Measurements from ENCODE around the gene MX2.
"Not testable (repeated sequence)": the region's sequence is repeated elsewhere in the genome, so short reads cannot be mapped to it uniquely, and the experiment has no call there.

Gene MX2

GRCh38 chr21:41410767-41411448, 49.1 kb downstream of the MX2 start:
- no peak for DNase-seq (ENCODE audit: low read depth in 2 of 3, low spot score in 2 of 3)

GRCh38 chr21:41411449-41412089, 49.7 kb downstream of the MX2 start:
- DNase-seq (ENCODE audit: low read depth in 2 of 3, low spot score in 2 of 3), result no peak

- not testable (repeated sequence) for DNase-seq (ENCODE audit: low read depth in 2 of 3, low spot score in 2 of 3)
Measured at GRCh38 chr21:41417505-41417904, 55.7 kb downstream of the MX2 start.

- DNase-seq (ENCODE audit: low read depth in 2 of 3, low spot score in 2 of 3), result no peak
Measured at GRCh38 chr21:41418393-41418792, 56.6 kb downstream of the MX2 start.

DNA sequence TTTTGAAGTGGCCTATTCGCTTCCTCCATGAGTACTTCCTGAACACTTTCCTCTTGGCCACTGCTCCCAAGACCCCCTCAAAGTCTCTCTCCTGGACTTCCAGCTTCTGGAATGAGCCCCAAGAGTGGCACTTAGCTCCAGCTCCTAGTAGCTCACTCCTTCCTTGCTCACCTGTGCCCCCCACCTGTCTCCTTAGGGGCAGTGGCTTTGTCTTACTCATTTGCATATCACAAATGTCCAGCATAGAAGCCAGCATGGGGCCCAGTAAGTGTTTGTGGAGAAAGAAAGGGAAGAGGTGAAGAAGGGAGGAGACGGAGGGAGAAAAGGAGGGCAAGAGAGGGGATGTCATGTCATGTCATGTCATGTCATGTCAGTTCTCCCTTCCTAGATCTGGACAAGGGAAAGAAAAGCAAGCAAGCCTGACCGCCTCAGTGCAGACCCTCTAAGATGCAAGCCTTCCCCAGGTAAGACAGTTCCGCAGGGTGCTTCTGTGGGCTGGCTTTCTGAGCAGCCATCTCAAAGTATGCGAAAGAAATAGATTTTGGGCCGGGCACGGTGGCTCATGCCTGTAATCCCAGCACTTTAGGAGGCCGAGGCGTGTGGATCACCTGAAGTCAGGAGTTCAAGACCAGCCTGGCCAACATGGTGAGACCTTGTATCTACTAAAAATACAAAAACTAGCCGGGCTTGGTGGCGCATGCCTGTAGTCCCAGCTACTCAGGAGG, 57.3 kb downstream of the MX2 start:
- no peak for DNase-seq (ENCODE audit: low read depth in 2 of 3, low spot score in 2 of 3)

DNA sequence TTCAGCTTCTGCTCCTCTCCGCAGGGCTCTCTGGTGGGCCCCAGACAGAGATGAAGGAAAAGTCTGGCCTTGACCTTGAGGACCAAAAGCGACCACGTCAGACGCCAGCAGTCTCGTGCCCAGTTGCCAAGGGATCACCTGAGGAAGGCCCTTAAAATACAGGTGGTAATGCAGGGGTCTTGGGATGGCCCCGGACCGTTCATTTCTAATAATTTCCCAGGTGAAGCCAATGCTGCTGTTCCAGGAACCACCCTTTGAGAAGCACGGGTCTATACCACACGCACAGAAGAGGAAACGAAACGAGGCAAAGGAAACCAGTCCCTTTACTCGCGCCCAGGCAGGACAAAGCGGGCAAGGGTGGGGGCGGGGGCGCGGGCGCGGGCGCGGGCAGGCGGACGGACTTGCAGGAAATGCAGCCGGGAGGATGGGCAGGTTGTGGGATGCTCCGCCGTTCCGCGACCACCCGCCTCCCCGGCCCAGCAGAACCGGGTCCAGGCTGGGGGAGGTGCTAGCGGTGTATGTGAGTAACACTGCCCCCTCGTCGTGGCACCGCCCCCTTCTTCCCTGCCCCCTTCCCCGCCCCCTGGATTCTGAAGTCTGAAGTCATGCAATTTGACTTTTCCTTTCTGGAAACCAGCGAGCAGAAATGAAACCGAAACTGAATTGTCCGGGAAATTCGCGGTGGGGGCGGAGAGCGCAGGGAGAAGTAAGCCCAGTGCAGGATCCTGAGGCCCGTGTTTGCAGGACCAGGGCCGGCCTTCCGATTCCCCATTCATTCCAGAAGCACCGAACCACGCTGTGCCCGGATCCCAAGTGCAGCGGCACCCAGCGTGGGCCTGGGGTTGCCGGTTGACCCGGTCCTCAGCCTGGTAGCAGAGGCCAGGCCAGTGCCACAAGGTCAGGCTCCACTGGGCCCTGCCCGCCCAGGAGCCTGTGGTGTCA, 58.4 kb downstream of the MX2 start:
- DNase-seq (ENCODE audit: low read depth in 2 of 3, low spot score in 2 of 3), result peak in 1 of 3 experiments; percentile 18

DNA sequence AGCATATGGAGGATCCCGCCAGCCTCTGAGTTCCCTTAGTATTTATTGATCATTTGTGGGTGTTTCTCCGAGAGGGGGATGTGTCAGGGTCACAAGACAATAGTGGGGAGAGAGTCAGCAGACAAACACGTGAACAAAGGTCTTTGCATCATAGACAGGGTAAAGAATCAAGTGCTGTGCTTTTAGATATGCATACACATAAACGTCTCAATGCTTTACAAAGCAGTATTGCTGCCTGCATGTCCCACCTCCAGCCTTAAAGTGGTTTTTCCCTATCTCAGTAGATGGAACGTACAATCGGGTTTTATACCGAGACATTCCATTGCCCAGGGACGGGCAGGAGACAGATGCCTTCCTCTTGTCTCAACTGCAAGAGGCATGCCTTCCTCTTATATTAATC, 59.2 kb downstream of the MX2 start:
- DNase-seq (ENCODE audit: low read depth in 2 of 3, low spot score in 2 of 3), result not testable (repeated sequence)

- DNase-seq (ENCODE audit: low read depth in 2 of 3, low spot score in 2 of 3), result no peak
Measured at GRCh38 chr21:41422546-41423304, 60.9 kb downstream of the MX2 start.

- not testable (repeated sequence) for DNase-seq (ENCODE audit: low read depth in 2 of 3, low spot score in 2 of 3)
Measured at GRCh38 chr21:41423305-41423636, 61.4 kb downstream of the MX2 start.

DNA sequence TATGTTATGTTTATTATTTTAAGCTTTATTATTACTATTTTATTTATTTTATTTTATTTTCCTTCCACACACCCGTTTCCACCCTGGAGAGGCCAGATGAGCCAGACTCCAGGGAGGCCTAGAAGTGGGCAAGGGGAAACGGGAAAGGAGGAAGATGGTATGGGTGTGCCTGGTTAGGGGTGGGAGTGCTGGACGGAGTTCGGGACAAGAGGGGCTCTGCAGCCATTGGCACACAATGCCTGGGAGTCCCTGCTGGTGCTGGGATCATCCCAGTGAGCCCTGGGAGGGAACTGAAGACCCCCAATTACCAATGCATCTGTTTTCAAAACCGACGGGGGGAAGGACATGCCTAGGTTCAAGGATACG, 63.7 kb downstream of the MX2 start:
- DNase-seq (ENCODE audit: low read depth in 2 of 3, low spot score in 2 of 3), result no peak

- peak; percentile 42 to 67 (median 51) for DNase-seq (ENCODE audit: low read depth in 2 of 3, low spot score in 2 of 3)
Measured at GRCh38 chr21:41425954-41426675, 64.3 kb downstream of the MX2 start, which contains the start of gene MX1. MX1 (plus strand) TSS chr21:41426239; CDS start chr21:41432071, 5,832 bp downstream.

GRCh38 chr21:41426676-41427404, 65.0 kb downstream of the MX2 start:
- DNase-seq (ENCODE audit: low read depth in 2 of 3, low spot score in 2 of 3), result no peak

DNA sequence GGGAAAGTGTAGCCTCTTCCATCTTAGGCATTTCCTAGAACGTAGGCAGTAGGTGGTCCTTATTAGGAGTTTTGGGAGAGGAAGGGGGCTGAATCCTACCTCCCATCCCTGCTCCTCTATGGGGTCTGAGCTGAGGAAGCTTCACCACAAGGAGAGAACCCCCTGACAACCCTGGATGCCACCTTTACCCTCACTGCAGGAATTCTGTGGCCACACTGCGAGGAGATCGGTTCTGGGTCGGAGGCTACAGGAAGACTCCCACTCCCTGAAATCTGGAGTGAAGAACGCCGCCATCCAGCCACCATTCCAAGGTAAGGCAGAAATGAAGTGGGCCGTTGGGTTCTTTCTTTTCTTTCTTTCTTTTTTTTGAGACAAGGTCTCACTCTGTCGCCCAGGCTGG, 65.7 kb downstream of the MX2 start:
- DNase-seq (ENCODE audit: low read depth in 2 of 3, low spot score in 2 of 3), result no peak

DNA sequence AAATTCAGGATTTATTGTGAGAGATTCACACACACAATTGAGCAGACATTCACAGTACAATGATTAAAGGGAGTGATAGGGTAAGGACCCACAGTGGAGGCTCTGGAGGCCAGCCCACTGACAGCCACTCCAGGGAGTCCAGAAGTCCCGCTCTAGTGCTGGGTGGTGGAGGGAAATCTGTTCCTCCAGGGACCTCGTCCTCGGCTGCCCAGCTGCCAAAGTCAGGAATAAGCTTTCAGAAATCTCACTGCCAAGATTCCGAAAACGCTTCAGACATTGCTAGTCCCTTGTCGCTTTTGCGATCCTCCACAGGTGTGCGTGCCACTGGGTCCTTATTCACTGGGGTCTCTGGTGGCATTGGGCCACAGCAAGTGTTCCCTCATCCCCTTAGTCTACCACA, 66.5 kb downstream of the MX2 start:
- no peak for DNase-seq (ENCODE audit: low read depth in 2 of 3, low spot score in 2 of 3)

DNA sequence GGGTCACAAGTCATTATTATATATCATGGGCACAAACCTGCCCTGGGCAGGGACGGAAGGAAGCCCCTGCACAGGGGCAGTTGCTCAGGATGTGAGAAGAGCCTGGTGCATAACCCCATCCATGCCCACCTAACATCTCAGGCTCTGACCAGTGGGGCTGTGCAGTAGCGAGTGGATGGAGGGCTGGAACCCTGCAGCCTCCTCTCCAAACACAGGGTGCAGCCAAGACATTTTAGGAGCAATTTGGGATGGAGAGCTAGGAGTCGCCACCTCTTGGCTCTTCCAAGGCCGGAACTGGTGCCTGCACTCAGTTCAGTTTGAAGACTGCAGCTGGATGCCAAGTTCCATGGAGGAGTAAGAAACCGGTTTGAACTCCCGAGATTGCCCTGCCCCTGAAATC, 67.0 kb downstream of the MX2 start:
- no peak for DNase-seq (ENCODE audit: low read depth in 2 of 3, low spot score in 2 of 3)

- no peak for DNase-seq (ENCODE audit: low read depth in 2 of 3, low spot score in 2 of 3)
Measured at GRCh38 chr21:41429305-41429704, 67.5 kb downstream of the MX2 start.

GRCh38 chr21:41429925-41430491, 68.2 kb downstream of the MX2 start:
- no peak for DNase-seq (ENCODE audit: low read depth in 2 of 3, low spot score in 2 of 3)

DNA sequence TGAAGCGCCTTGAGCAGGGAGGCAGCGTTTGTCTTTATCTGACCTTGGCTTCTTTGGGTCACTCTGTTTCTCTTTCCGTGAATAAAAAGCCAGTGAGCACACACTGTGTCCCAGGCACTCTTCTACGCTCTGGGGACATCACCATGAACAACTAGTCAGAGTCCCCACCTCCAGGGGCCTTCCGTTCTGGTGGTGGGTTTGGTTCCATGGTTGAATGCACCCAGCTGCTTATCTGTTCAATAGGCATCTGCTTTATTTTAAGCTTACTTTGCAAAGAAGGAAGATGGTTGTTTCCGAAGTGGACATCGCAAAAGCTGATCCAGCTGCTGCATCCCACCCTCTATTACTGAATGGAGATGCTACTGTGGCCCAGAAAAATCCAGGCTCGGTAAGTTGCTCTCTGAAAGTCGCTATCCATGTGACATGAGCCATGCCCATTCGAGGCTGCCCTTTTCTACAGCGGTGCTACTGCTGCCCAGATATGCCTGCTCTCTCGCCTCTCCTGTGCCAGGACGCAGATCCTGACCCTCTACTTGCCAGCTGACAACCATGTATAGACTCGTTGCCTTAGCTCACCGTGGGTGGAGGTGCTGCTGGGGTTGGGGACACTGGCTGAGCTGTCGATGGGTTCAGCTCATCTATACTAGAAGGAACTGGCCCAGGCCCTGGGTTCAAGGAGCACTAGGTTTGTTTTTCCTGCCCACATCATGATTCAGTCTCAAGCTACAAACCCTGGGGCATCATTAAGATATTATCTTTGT, 70.1 kb downstream of the MX2 start:
- DNase-seq (ENCODE audit: low read depth in 2 of 3, low spot score in 2 of 3), result no peak

All from activated CD8-positive, alpha-beta memory T cell treated with anti-CD3 and anti-CD28 coated beads for 48 hours (primary cell).